Type B pancreatic cell (in vitro differentiated cells): Measurements from ENCODE around the gene CDC6. TPM values are rescaled to one million over a fixed set of nuclear protein-coding genes. Genes with fewer than 3 reads are reported as not detected.
A peak's percentile ranks its signal among the peaks of the same experiment; 100 is the strongest.

ENCODE experiments used
- DNase-seq: peaks from one replicate; pipeline ENCODE4 v3.0.0; 2021; ENCODE audit warnings: mixed read lengths; ENCODE audit not compliant: unreplicated experiment; ENCODE audit errors: extremely low spot score
- H3K27ac Mint-ChIP-seq: 2 replicates; pipeline ENCODE4 v1.8.0; 2021; ENCODE audit warnings: mild to moderate bottlenecking, mixed read lengths
- H3K27me3 Mint-ChIP-seq: 2 replicates; pipeline ENCODE4 v1.8.0; 2021; ENCODE audit warnings: mixed read lengths
- H3K36me3 Mint-ChIP-seq: 2 replicates; pipeline ENCODE4 v1.8.0; 2021; ENCODE audit warnings: mixed read lengths
- H3K4me1 Mint-ChIP-seq: one replicate; pipeline ENCODE4 v1.8.0; 2021; ENCODE audit warnings: mixed read lengths; ENCODE audit not compliant: unreplicated experiment
- H3K4me3 Mint-ChIP-seq: 2 replicates; pipeline ENCODE4 v1.8.0; 2021; ENCODE audit warnings: mild to moderate bottlenecking, mixed read lengths
- H3K9me3 Mint-ChIP-seq: 2 replicates; pipeline ENCODE4 v1.8.0; 2021; ENCODE audit warnings: mixed read lengths
- total RNA-seq: library from RNA; stranded (reverse); gene quantifications from 2 replicates; pipeline ENCODE4 v1.2.1, GENCODE V29; 2021; ENCODE audit warnings: low replicate concordance
- TF ChIP-seq, protein P1 (sequence below): fragments of 200-600 bp; sonication (generic); conservative IDR thresholded peaks from 2 replicates; pipeline ENCODE4 v1.5.0; 2021; ENCODE audit warnings: antibody characterized with exemption, mild to moderate bottlenecking

Gene CDC6
- total RNA-seq, 1 donor from 2014 or later: 50.3 TPM

DNA sequence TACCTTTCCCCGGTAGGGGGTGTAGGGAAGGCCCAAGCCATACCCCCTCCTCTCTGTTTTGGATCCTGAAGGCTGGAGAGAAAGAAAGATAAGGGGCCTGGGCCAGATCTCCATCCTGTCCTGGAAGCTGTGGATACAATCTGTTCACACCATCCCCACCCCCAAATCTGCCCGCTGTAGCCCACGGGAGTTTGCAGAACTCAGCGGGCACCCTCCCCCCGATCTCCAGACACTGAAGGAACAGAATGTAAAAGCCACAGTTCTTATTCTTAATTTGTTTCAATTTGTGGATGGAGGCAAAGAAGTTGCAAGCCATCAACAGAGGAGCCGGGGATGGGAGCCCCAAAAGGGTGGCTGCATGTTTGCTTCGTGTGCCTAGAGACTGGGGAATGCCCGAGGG lies 49.7 kb downstream of the CDC6 start:
- TF ChIP-seq, protein P1, sequence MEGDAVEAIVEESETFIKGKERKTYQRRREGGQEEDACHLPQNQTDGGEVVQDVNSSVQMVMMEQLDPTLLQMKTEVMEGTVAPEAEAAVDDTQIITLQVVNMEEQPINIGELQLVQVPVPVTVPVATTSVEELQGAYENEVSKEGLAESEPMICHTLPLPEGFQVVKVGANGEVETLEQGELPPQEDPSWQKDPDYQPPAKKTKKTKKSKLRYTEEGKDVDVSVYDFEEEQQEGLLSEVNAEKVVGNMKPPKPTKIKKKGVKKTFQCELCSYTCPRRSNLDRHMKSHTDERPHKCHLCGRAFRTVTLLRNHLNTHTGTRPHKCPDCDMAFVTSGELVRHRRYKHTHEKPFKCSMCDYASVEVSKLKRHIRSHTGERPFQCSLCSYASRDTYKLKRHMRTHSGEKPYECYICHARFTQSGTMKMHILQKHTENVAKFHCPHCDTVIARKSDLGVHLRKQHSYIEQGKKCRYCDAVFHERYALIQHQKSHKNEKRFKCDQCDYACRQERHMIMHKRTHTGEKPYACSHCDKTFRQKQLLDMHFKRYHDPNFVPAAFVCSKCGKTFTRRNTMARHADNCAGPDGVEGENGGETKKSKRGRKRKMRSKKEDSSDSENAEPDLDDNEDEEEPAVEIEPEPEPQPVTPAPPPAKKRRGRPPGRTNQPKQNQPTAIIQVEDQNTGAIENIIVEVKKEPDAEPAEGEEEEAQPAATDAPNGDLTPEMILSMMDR: no peak
- Mint-ChIP-seq H3K27me3 (no peaks in the 10 kb centered on the region), H3K27ac (no peak overlapping the region), H3K4me1 (peaks cover 42% of the 10 kb centered on the region), H3K36me3 (peaks cover 12% of the 10 kb centered on the region), H3K4me3 (no peak overlapping the region), H3K9me3 (no peaks in the 10 kb centered on the region)
- DNase-seq: no peak

DNA sequence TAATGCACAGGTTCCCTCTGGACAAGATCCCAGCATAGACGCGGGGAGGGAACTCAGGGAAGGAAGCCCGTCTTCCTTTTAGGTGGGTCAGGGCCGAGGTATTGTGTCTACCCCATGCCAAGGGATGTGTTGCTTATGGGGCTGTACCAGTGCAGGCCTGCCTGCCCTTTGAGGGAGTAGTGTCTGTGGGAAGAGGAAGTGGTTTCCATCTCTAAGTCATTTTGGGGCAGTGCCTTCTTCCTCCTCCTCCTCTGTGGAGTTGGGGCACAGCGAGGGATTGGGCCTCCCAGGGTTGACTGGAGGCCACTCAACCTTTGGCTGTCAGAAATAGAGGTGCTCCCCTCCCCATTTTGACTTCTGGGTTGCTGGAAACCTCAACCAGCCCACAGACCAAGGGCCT lies 50.4 kb downstream of the CDC6 start:
- H3K9me3 Mint-ChIP-seq: no peaks in the 10 kb centered on the region
- H3K36me3 Mint-ChIP-seq: peaks cover 8% of the 10 kb centered on the region
- no peak overlapping the region for H3K4me3 Mint-ChIP-seq
- no peak for DNase-seq
- peaks cover 42% of the 10 kb centered on the region for H3K4me1 Mint-ChIP-seq
- no peaks in the 10 kb centered on the region for H3K27me3 Mint-ChIP-seq
- TF ChIP-seq, protein P1: no peak
- no peak overlapping the region for H3K27ac Mint-ChIP-seq

DNA sequence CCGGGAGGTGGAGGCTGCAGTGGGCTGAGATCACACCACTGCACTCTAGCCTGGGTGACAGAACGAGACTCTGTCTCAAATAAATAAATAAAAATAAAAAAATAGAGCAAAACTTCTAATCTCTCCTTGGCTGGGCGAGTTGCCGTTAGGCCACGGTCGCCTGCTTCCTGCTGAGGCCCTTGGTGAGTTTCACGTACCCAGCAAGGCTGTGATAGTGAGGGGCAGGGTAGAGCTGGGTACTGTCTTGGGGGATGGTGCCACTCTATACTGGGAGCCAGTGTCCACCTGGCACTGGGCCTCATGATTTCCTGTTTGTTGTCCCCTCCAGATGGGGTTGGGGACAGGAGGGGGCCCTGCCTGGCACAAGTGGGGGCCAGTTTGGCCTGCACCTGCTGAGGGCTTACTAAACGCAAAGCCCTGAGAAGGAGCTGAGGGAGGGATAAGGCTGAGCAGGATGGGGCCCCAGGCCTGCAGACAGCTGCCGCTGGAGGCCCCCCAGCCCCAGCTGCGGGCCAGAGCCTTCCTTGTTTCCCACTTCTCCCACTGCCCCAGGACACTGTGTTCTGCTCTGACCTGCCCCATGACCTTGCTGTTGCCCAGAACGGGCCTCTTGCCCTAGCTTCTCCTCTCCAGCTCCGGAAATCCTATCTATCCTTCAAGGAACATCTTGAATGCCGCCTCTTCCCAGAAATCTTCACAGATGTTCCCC lies 51.4 kb downstream of the CDC6 start:
- no peak for DNase-seq
- Mint-ChIP-seq H3K4me3 (peak overlapping the region; percentile 5), H3K27me3 (no peaks in the 10 kb centered on the region), H3K36me3 (peaks cover 8% of the 10 kb centered on the region), H3K9me3 (no peaks in the 10 kb centered on the region), H3K4me1 (peaks cover 51% of the 10 kb centered on the region), H3K27ac (peak overlapping the region; percentile 45)
- TF ChIP-seq, protein P1: no peak

DNA sequence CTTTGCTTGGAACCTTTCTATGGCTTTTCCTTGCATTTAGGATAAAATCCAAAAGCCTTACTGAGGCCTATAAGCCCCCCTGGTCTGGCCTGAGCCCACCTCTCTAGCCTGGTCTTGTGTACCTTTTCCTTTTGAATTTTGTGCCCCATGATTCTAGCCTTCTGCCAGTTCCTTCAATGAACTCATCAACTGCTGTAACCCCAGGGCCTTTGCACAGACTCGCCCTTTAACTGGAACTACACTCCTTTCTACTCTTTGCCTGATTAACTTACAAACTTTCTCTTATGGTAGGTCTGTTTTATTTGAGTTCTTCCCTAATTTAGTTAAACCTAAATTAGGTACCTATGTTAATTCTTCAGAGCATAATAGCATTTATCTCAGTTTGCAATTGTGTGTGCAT lies 52.6 kb downstream of the CDC6 start:
- Mint-ChIP-seq H3K27me3 (no peaks in the 10 kb centered on the region), H3K27ac (peak overlapping the region; percentile 90)
- TF ChIP-seq, protein P1: no peak

DNA sequence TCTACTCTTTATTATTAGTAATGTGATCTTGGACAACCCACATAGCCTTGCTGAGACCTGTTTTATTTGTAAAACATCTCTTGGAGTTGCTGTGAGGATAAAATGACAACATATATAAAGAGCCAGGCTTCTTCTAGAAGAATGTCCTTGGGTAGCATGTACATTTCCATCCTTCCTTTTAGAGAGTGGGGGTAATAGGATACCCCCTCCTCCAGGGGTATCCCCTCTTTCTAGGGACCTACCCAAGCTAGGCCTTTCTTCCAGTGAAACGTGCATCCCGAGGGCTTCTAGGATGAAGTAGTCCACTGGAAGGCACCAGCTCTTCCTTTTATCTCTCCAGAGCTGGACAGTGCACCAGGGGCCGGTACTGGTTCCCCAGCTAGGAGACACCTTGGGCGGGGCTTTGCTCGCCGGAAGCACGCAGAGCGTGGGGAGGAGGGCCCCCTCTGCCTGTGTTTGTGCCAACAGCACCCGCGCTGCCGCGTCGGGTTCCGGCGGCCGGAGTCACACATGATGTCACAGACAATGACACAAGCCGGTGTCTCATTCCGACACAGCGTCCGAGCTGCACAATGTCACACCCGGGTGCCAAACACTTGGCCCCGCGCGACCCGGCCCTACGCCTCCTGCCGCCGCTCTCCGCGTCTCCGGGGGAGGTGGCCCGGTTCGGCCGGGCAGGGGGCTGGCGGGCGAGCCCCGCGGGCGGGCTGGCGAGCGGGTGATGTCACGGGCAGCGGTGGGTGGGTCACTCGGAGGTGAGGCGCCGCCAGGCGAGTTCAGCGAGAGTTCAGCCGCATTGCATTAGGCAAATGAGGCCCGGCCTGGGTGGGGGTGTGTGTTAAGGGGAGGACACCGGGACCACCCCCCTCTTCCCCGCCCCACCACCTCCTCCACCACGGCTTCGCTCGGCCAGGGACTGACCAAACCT lies 53.5 kb downstream of the CDC6 start:
- Mint-ChIP-seq H3K4me3 (peak overlapping the region; percentile 91), H3K27ac (peak overlapping the region; percentile 90), H3K9me3 (no peaks in the 10 kb centered on the region), H3K27me3 (no peaks in the 10 kb centered on the region), H3K36me3 (peaks cover 5% of the 10 kb centered on the region), H3K4me1 (peaks cover 50% of the 10 kb centered on the region)
- TF ChIP-seq, protein P1: peak; percentile 17
- peak; percentile 86 for DNase-seq

More for the DNA sequence above, 52.6 kb downstream of the CDC6 start:
- peaks cover 5% of the 10 kb centered on the region for H3K36me3 Mint-ChIP-seq
- no peaks in the 10 kb centered on the region for H3K9me3 Mint-ChIP-seq
- H3K4me1 Mint-ChIP-seq: peaks cover 48% of the 10 kb centered on the region
- no peak for DNase-seq
- H3K4me3 Mint-ChIP-seq: peak overlapping the region; percentile 91
